NB4 (cell line): ENCODE results near the gene PCLO.

Experiments
- MYC ChIP-seq: IDR thresholded peaks from 2 replicates; pipeline ENCODE4 v1.6.1; 2011; ENCODE audit warnings: low read depth, low read length
- POLR2A ChIP-seq: IDR thresholded peaks from 2 replicates; pipeline ENCODE4 v1.6.1; 2011; ENCODE audit warnings: mild to moderate bottlenecking; ENCODE audit not compliant: insufficient read length; ENCODE audit errors: extremely low read depth
- TF ChIP-seq, protein P1 (sequence below): IDR thresholded peaks from one replicate; pipeline ENCODE4 v1.5.1; 2012; ENCODE audit warnings: low read depth, low read length
- TF ChIP-seq, protein P2 (sequence below): IDR thresholded peaks from 2 replicates; pipeline ENCODE4 v1.6.1; 2011; ENCODE audit warnings: low read depth, low read length

GRCh38 chr7:83119494-83119893, 43.2 kb downstream of the PCLO start:
- TF ChIP-seq, protein P1, sequence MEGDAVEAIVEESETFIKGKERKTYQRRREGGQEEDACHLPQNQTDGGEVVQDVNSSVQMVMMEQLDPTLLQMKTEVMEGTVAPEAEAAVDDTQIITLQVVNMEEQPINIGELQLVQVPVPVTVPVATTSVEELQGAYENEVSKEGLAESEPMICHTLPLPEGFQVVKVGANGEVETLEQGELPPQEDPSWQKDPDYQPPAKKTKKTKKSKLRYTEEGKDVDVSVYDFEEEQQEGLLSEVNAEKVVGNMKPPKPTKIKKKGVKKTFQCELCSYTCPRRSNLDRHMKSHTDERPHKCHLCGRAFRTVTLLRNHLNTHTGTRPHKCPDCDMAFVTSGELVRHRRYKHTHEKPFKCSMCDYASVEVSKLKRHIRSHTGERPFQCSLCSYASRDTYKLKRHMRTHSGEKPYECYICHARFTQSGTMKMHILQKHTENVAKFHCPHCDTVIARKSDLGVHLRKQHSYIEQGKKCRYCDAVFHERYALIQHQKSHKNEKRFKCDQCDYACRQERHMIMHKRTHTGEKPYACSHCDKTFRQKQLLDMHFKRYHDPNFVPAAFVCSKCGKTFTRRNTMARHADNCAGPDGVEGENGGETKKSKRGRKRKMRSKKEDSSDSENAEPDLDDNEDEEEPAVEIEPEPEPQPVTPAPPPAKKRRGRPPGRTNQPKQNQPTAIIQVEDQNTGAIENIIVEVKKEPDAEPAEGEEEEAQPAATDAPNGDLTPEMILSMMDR = no peak
- no peak for TF ChIP-seq POLR2A
- TF ChIP-seq, protein P2, sequence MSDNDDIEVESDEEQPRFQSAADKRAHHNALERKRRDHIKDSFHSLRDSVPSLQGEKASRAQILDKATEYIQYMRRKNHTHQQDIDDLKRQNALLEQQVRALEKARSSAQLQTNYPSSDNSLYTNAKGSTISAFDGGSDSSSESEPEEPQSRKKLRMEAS = no peak
- no peak for TF ChIP-seq MYC
